Naive thymus-derived CD8-positive, alpha-beta T cell (primary cell): ENCODE measurements around the gene FEZ2. TPM values are rescaled to one million over a fixed set of nuclear protein-coding genes. Genes with fewer than 3 reads are reported as not detected.
A peak's percentile ranks its signal among the peaks of the same experiment; 100 is the strongest.

Source experiments
- ATAC-seq, 2 donors: fragments of 150-1000 bp; cut with Tn5 transposase in 1 of 2; sonication (Bioruptor Pico), chemical (Tn5 transposase) in 1 of 2; 1 replicate in 1 of 2; 2 replicates in 1 of 2; pipeline ENCODE4 v1.10.0; 2021; ENCODE audit warnings: mild to moderate bottlenecking in 2 of 2, moderate library complexity in 2 of 2
- POLR2A ChIA-PET: fragments of 350-600 bp; sonication (Branson Sonifier 250); formaldehyde crosslinking; loops from one replicate; lab custom pipeline; 2021; ENCODE audit warnings: antibody characterized with exemption; lab: Charles Lee
- DNase-seq, 10 donors: peaks; one replicate each; pipeline versions ENCODE4 v3.0.0 to v3.0.0-alpha.2; 2020 to 2022
- H3K27ac Mint-ChIP-seq, 10 donors: one replicate each; pipeline ENCODE4 v1.8.0; 2020 to 2022; ENCODE audit warnings: mild to moderate bottlenecking in 10 of 10, mixed read lengths in 10 of 10, moderate library complexity in 4 of 10, inconsistent platforms in 1 of 10
- H3K27me3 Mint-ChIP-seq, 5 donors: one replicate each; pipeline ENCODE4 v1.8.0; 2021 to 2022; ENCODE audit warnings: mixed read lengths in 5 of 5
- H3K36me3 Mint-ChIP-seq, 3 donors: one replicate each; pipeline ENCODE4 v1.8.0; 2020 to 2022; ENCODE audit warnings: mixed read lengths in 3 of 3, mild to moderate bottlenecking in 2 of 3, inconsistent platforms in 1 of 3
- H3K4me1 Mint-ChIP-seq, 4 donors: one replicate each; pipeline ENCODE4 v1.8.0; 2021 to 2022; ENCODE audit warnings: mixed read lengths in 4 of 4
- H3K4me3 Mint-ChIP-seq, 10 donors: one replicate each; pipeline ENCODE4 v1.8.0; 2020 to 2022; ENCODE audit warnings: mild to moderate bottlenecking in 10 of 10, mixed read lengths in 10 of 10, moderate library complexity in 6 of 10, inconsistent platforms in 1 of 10
- H3K9me3 Mint-ChIP-seq, 9 donors: one replicate each; pipeline ENCODE4 v1.8.0; 2020 to 2022; ENCODE audit warnings: mixed read lengths in 9 of 9, mild to moderate bottlenecking in 3 of 9, inconsistent platforms in 1 of 9, moderate library complexity in 1 of 9
- polyA plus RNA-seq, 3 donors: library from polyadenylated mRNA; unstranded; fragments of 300-500 nt; fragmentation: Illumina TruSeq; gene quantifications; one replicate each; pipeline ENCODE4 v1.2.3, GENCODE V29; 2021
- total RNA-seq, 8 experiments: library from RNA in 2 of 8; stranded (reverse) in 2 of 8; gene quantifications; one replicate each; pipeline ENCODE4 v1.2.3 and lab custom pipeline; 2021 to 2026

FEZ2 gene
- total and polyA plus RNA-seq, 5 experiments from 2014 or later, result 1.5 to 15.2 (median 2.1) TPM

DNA sequence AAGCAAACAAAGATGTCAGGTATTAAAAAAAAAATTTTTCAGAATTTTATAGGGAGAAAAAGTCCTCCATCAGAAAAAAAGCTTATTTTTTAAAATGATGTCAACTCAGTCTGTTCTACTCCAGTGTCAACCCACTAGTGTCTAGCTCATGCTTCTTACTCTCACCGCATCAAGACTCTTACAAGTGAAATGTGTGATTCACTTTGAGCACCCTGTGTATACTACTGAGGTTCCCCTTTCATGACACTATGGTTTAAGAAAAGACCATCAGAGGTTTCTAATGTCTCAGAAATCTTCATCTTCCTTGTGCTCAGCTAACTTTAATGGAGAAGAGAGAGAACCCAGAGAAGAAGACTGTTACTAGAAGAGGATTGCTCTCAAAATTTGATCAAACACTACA, 43.4 kb downstream of the FEZ2 start:
- Mint-ChIP-seq H3K9me3 (no peaks in the 10 kb centered on the region), H3K4me3 (no peak overlapping the region), H3K27me3 (no peaks in the 10 kb centered on the region), H3K27ac (no peak overlapping the region), H3K4me1 (peaks cover 3 to 9% (median 6%) of the 10 kb centered on the region in 4 donors), H3K36me3 (peaks cover 8 to 75% (median 25%) of the 10 kb centered on the region in 3 donors)
- ATAC-seq, result no peak
- no peak for DNase-seq
- POLR2A ChIA-PET, result no interaction called here

DNA sequence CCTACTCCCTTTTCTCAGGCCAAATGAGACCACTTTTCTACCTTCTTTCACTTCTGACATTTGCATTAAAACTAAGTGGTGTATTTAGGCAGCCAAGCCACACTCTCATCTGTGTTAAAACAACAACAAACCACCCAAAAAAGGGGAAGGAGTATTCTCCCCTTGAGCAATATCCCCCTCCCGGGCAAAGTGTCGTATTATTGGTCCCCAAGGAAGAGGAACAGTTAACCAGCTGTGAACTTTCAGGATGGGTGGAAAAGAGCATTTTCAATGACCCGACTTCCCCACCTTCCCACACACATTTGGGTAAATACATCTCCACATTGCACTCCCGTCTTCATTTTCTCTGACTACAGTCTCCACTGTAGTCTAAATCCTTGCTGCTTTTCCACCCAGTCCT, 44.3 kb downstream of the FEZ2 start:
- ATAC-seq, result no peak
- no peak for DNase-seq
- H3K4me3 Mint-ChIP-seq, result no peak overlapping the region
- peak overlapping the region in 1 of 10 donors; percentile 16 for H3K27ac Mint-ChIP-seq
- H3K4me1 Mint-ChIP-seq, result peaks cover 9 to 17% (median 14%) of the 10 kb centered on the region in 4 donors
- H3K9me3 Mint-ChIP-seq, result no peaks in the 10 kb centered on the region
- H3K36me3 Mint-ChIP-seq, result peaks cover 8 to 75% (median 22%) of the 10 kb centered on the region in 3 donors
- no peaks in the 10 kb centered on the region for H3K27me3 Mint-ChIP-seq
- POLR2A ChIA-PET, result no interaction called here

DNA sequence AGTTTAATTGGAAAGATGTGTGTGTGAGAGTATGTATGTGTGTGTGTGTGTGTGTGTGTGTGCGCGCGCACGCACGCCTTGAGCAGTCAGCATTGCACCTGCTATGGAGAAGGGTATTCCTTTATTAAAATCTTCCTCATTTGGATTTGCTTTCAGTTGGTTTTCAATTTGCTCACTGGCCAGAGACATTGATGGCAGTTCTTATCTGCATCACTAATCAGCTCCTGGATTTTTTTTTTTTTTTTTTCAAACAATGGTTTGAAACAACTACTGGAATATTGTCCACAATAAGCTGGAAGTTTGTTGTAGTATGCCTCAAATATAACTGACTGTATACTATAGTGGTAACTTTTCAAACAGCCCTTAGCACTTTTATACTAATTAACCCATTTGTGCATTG, 48.0 kb downstream of the FEZ2 start:
- ATAC-seq (no peak), DNase-seq (no peak)
- Mint-ChIP-seq H3K9me3 (no peaks in the 10 kb centered on the region), H3K4me3 (peak overlapping the region in 3 of 10 donors; percentile 7 to 53 (median 25)), H3K27ac (peak overlapping the region in 5 of 10 donors; percentile 10 to 78 (median 64)), H3K27me3 (no peaks in the 10 kb centered on the region), H3K4me1 (peaks cover 9 to 21% (median 19%) of the 10 kb centered on the region in 4 donors), H3K36me3 (peaks cover 13 to 63% (median 31%) of the 10 kb centered on the region in 3 donors)
- POLR2A ChIA-PET, result no interaction called here

DNA sequence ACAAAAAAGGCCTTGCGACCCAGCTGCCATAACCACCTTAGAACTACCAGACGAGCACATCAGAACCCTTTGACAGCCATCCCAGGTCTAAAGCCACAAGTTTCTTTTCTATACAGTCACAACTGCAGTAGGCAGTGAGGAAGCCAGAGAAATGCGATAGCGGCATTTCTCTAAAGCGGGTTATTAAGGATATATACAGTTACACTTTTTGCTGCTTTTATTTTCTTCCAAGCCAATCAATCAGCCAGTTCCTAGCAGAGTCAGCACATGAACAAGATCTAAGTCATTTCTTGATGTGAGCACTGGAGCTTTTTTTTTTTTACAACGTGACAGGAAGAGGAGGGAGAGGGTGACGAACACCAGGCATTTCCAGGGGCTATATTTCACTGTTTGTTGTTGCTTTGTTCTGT, 48.8 kb downstream of the FEZ2 start:
- Mint-ChIP-seq H3K9me3 (no peaks in the 10 kb centered on the region), H3K27ac (peak overlapping the region; percentile 26 to 89 (median 64)), H3K4me3 (peak overlapping the region; percentile 23 to 69 (median 54)), H3K27me3 (no peaks in the 10 kb centered on the region), H3K36me3 (peaks cover 11 to 55% (median 29%) of the 10 kb centered on the region in 3 donors), H3K4me1 (peaks cover 9 to 21% (median 19%) of the 10 kb centered on the region in 4 donors)
- DNase-seq, result peak in 3 of 10 donors; percentile 20 to 48 (median 47)
- POLR2A ChIA-PET, result no interaction called here
- ATAC-seq, result peak; percentile 58 to 93

DNA sequence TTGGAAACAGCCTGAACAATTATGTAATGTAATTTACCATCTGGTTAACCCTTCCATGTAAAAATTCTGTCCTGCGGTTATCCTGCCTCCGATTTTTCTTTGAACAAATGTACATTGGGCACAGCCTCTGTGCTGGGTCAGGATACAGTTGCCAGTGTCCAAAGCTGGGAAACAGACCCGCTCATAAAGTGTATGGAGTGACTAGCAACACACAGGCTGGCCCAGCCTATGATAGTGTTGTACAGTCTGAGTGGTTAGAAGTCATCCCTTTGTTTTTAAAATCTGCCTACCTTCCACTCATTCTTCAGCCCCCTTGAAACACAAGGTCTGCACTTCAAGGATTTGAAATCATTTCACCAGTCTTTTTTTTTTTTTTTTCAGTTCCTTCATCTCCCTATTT, 50.1 kb downstream of the FEZ2 start:
- no peaks in the 10 kb centered on the region for H3K27me3 Mint-ChIP-seq
- no peak overlapping the region for H3K4me3 Mint-ChIP-seq
- POLR2A ChIA-PET, result no interaction called here
- DNase-seq, result no peak
- H3K9me3 Mint-ChIP-seq, result no peaks in the 10 kb centered on the region
- peaks cover 11 to 42% (median 31%) of the 10 kb centered on the region in 3 donors for H3K36me3 Mint-ChIP-seq
- H3K4me1 Mint-ChIP-seq, result peaks cover 9 to 21% (median 17%) of the 10 kb centered on the region in 4 donors
- H3K27ac Mint-ChIP-seq, result peak overlapping the region in 1 of 10 donors; percentile 26
- no peak for ATAC-seq

DNA sequence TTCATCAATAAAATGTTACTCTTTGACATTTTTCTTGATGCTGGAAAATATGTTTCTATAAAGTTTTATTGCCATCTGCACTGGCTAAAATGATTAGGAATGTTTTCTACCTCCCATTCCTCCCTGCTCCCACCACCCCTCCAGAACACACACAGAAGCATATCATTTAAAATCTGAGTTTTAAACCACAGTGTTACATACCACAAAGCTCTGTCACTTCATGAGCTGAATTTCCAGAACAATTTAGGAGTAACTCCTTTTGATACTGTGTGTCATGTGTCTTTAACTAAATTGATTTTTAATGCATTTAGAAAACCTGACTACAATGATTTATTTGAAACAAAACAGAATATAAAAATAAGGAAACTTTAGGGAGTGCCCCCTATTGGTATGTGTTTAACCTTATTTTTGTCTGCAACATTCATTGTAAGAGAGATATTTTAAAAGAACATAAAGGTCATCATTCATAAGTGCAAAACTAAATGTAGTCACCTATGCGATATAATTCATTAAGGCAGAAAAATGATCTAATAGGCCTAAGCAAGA, 52.0 kb downstream of the FEZ2 start:
- Mint-ChIP-seq H3K4me1 (peaks cover 9 to 21% (median 17%) of the 10 kb centered on the region in 4 donors), H3K9me3 (no peaks in the 10 kb centered on the region), H3K27ac (no peak overlapping the region), H3K36me3 (peaks cover 11 to 25% (median 21%) of the 10 kb centered on the region in 3 donors), H3K27me3 (no peaks in the 10 kb centered on the region), H3K4me3 (no peak overlapping the region)
- DNase-seq, result no peak
- POLR2A ChIA-PET, result interaction anchor here (0.7 kb wide), 1 partner anchor 18 kb away, joined by 4 read pairs; no protein-coding TSS in a partner anchor
- ATAC-seq, result no peak

DNA sequence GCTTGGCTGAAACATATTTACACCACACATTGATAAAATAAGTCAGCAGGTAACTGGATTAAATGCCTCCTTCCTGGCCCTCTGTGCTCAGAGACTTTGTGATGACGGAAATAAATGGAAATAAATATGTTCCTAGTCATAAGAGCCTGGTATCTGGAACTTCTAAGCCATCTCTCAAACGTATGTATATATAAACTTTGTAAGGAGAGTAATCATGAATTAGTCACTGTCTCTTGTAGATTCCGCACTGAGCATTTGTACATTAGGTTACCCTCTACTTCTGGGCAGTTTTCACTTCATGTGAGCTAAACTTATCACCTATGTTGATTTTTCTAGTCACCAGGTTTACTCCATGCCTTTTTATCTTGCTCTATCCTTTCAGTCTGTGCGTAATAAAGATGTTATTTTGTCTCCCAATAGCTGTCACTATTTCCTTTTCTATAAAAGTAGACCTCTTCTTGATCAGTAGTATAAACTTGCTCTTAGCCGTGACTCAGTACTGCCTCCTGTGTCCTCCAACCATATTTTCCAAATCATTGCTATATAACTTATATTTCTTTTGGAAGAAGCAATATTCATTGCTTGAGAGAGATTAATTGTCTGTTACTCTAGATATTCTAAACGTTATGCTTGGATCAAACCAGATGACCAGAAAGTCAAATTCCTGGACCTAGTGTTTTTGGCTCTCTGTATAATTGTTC, 53.2 kb downstream of the FEZ2 start:
- Mint-ChIP-seq H3K4me1 (peaks cover 6 to 17% (median 13%) of the 10 kb centered on the region in 4 donors), H3K27ac (no peak overlapping the region), H3K36me3 (peaks cover 11 to 20% (median 16%) of the 10 kb centered on the region in 3 donors), H3K4me3 (no peak overlapping the region), H3K27me3 (no peaks in the 10 kb centered on the region), H3K9me3 (no peaks in the 10 kb centered on the region)
- no peak for ATAC-seq
- POLR2A ChIA-PET, result no interaction called here
- no peak for DNase-seq

DNA sequence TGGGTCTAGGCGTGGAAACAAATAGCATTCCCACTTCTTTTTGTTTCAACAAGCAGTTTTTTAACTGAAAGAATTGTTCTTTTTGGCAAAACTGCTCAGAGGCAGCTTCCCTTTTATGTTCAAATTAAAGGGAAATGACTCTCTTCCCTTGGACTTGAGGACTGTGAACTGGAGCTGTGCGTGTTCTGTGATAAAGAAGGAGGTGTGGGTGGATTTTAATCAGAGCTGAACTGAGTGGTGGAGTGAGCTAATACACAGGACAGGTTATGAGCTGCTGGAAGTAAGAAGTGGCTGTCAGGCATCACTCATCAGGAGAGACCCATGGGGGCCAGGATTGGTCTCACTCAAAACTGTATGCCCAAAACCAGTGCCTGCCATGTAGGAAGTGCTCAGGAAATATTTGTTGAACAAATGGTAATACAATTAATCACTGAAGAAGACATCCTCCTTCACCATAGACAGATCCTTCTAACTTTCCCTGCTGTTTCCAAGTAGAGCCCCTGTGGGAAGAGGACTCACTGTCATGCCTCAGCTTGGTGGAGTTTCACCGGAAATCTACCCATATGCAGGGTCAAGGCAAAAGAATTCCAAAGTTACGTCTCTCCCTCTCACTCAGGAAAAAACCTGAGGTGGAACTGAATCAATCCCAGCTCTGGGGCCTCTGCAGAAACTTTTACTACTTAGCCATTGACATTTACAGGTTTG, 55.9 kb downstream of the FEZ2 start:
- Mint-ChIP-seq H3K4me3 (no peak overlapping the region), H3K9me3 (no peaks in the 10 kb centered on the region), H3K27ac (no peak overlapping the region), H3K27me3 (no peaks in the 10 kb centered on the region), H3K36me3 (peaks cover 0 to 9% (median 5%) of the 10 kb centered on the region in 3 donors), H3K4me1 (peaks cover 0 to 2% (median 0%) of the 10 kb centered on the region in 4 donors)
- ATAC-seq (no peak), DNase-seq (no peak)
- POLR2A ChIA-PET, result no interaction called here

DNA sequence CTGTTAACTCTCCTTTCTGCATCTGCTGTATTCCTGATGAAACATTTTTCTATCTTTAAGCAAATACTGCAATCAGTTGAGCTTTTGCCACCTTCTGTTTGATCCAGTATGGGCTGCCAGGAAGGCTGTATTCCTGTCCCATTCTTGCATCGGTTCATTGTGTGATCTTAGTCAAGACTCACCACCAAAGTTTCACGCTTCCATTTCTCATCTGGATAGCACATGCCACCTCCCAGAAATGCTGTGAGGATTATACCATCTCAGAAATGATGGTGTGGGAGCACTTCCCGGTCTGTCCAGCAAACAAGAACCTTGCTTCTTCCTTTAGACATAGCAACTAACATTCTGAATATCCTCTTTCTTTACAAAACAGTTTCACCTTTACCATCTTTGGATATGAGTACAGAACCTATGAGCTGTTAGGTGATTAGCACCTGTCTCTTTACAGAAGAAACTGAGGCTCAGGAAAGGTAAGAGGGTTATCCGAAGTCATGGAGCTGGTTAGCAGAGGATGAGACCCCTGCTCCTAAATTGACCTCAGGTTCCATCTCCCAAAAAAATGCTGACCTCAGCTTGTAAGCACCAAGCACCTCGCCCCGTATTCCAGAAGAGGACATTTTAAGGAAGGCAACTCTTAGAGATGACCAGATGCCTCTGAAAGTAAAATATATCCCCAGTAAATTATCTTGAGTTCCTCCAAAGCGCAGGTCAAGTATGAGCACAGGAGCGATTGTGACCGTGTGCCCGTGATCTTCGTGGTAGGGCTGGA, 56.8 kb downstream of the FEZ2 start:
- peak overlapping the region in 1 of 10 donors; percentile 11 for H3K27ac Mint-ChIP-seq
- H3K27me3 Mint-ChIP-seq, result no peaks in the 10 kb centered on the region
- POLR2A ChIA-PET, result no interaction called here
- DNase-seq, result no peak
- H3K9me3 Mint-ChIP-seq, result no peaks in the 10 kb centered on the region
- ATAC-seq, result no peak
- H3K4me3 Mint-ChIP-seq, result no peak overlapping the region
- peaks cover 0 to 2% (median 0%) of the 10 kb centered on the region in 4 donors for H3K4me1 Mint-ChIP-seq
- peaks cover 0 to 5% (median 2%) of the 10 kb centered on the region in 3 donors for H3K36me3 Mint-ChIP-seq

DNA sequence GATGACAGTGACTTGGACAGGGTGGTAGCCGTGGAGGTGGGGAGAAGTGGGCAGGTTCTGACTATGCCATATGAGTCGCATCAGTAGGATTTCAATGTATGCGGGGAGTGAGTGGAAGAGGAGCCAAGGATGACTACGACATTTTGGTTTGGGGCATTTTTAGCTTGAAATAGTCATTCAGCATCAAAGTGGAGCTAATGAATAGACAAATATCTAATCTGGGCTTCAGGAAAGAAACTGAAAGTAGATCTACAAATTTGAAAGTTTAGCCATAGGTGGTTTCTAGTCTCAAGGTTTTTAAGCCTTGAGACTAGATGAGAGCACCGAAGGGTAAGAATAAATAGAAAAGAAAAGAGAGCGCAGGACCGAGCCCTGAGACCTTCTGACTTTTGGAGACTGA, 58.3 kb downstream of the FEZ2 start:
- no peaks in the 10 kb centered on the region for H3K27me3 Mint-ChIP-seq
- POLR2A ChIA-PET, result no interaction called here

DNA sequence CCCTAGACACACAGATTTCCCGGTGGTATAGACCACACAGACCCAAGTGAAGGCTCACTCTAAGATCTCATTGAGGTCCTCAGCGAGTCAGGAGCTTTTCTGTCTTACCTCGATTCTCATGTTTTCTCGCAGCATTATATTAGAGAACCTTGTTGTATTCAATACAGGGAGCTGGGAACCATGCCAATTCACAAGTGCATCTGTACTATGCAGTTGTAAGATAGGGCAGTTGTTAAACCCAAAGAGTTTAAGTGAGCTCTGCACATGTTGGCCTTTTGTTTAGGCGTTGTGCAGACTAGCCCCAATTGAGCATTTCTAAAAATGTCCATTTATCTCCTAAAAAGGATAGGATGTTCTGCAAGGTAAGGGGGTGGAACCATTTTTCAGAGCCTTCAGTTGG, 59.6 kb downstream of the FEZ2 start:
- Mint-ChIP-seq H3K36me3 (peaks cover 0 to 2% (median 0%) of the 10 kb centered on the region in 3 donors), H3K4me3 (no peak overlapping the region), H3K27ac (peak overlapping the region in 2 of 10 donors; percentile 2 to 24), H3K9me3 (peaks cover 0 to 2% (median 0%) of the 10 kb centered on the region in 9 donors), H3K4me1 (peaks cover 0 to 1% (median under 1%) of the 10 kb centered on the region in 4 donors), H3K27me3 (no peaks in the 10 kb centered on the region)
- DNase-seq (no peak), ATAC-seq (no peak)
- POLR2A ChIA-PET, result no interaction called here

More for the DNA sequence above, 58.3 kb downstream of the FEZ2 start:
- Mint-ChIP-seq H3K27ac (no peak overlapping the region), H3K9me3 (no peaks in the 10 kb centered on the region), H3K36me3 (peaks cover 0 to 4% (median 2%) of the 10 kb centered on the region in 3 donors), H3K4me1 (no peaks in the 10 kb centered on the region), H3K4me3 (no peak overlapping the region)
- ATAC-seq (no peak), DNase-seq (no peak)

DNA sequence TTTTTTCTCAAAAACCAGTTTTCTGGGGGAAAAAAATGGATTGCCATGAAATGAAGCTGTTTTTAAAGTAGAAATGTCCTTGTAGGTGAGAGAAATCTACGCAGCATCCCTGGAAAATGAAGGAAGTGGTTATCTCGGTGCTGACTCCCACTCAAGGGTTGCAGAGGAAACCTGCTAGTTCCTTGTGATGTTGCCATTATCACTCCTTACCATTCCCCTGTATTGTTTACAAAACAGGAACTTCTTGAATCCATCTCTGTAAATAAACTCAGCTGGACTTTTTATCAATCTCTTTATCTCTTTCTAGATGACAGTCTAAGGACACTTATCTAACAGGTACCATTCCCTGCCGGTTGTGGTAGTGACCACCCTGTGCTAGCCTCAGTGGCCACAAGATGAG, 61.2 kb downstream of the FEZ2 start:
- ATAC-seq (no peak), DNase-seq (no peak)
- POLR2A ChIA-PET, result no interaction called here
- Mint-ChIP-seq H3K36me3 (peaks cover 0 to 4% (median 2%) of the 10 kb centered on the region in 3 donors), H3K27ac (no peak overlapping the region), H3K4me3 (no peak overlapping the region), H3K4me1 (peaks cover 0 to 1% (median under 1%) of the 10 kb centered on the region in 4 donors), H3K9me3 (peaks cover 0 to 2% (median 0%) of the 10 kb centered on the region in 9 donors), H3K27me3 (no peaks in the 10 kb centered on the region)
